T-helper 2 cell treated with Interferon-gamma antibody and Interleukin-4, amounts not matched to agents 5 μg/mL and 100 μg/mL, for 36 hours (primary cell): ENCODE measurements around the gene B4GALNT1.

Experiments used
- DNase-seq: peaks from one replicate; pipeline ENCODE4 v3.0.0; 2021; ENCODE audit warnings: low spot score
- H3K27ac Mint-ChIP-seq: one replicate; pipeline ENCODE4 v1.8.0; 2021; ENCODE audit warnings: mild to moderate bottlenecking, mixed read lengths
- H3K27me3 Mint-ChIP-seq: one replicate; pipeline ENCODE4 v1.8.0; 2021; ENCODE audit warnings: low read depth, mixed read lengths
- H3K36me3 Mint-ChIP-seq: one replicate; pipeline ENCODE4 v1.8.0; 2021; ENCODE audit warnings: low read depth, mixed read lengths
- H3K4me1 Mint-ChIP-seq: one replicate; pipeline ENCODE4 v1.8.0; 2021; ENCODE audit warnings: low read depth, mixed read lengths
- H3K4me3 Mint-ChIP-seq: one replicate; pipeline ENCODE4 v1.8.0; 2022; ENCODE audit warnings: mild to moderate bottlenecking, moderate library complexity, mixed read lengths
- H3K9me3 Mint-ChIP-seq: one replicate; pipeline ENCODE4 v1.8.0; 2021; ENCODE audit warnings: mixed read lengths

Gene B4GALNT1

GRCh38 chr12:57628280-57629191 lies 4.5 kb downstream of the B4GALNT1 start:
- H3K9me3 Mint-ChIP-seq, result no peaks in the 10 kb centered on the region
- peaks cover 83% of the 10 kb centered on the region for H3K27me3 Mint-ChIP-seq
- peaks cover 10% of the 10 kb centered on the region for H3K4me1 Mint-ChIP-seq
- H3K36me3 Mint-ChIP-seq, result no peaks in the 10 kb centered on the region
- H3K4me3 Mint-ChIP-seq, result no peak overlapping the region
- H3K27ac Mint-ChIP-seq, result no peak overlapping the region
- no peak for DNase-seq

GRCh38 chr12:57627501-57628279 lies 5.3 kb downstream of the B4GALNT1 start:
- Mint-ChIP-seq H3K4me3 (no peak overlapping the region), H3K27me3 (peaks cover 86% of the 10 kb centered on the region), H3K9me3 (no peaks in the 10 kb centered on the region), H3K36me3 (no peaks in the 10 kb centered on the region), H3K27ac (no peak overlapping the region), H3K4me1 (peaks cover 5% of the 10 kb centered on the region)
- no peak for DNase-seq

- Mint-ChIP-seq H3K4me3 (no peak overlapping the region), H3K36me3 (no peaks in the 10 kb centered on the region), H3K27ac (no peak overlapping the region), H3K27me3 (peaks cover 90% of the 10 kb centered on the region), H3K9me3 (no peaks in the 10 kb centered on the region), H3K4me1 (peaks cover 5% of the 10 kb centered on the region)
- no peak for DNase-seq
Measured at GRCh38 chr12:57626921-57627445, 6.0 kb downstream of the B4GALNT1 start.

GRCh38 chr12:57626111-57626920 lies 6.7 kb downstream of the B4GALNT1 start:
- H3K4me3 Mint-ChIP-seq, result no peak overlapping the region
- H3K27ac Mint-ChIP-seq, result no peak overlapping the region
- H3K27me3 Mint-ChIP-seq, result peaks cover 91% of the 10 kb centered on the region
- peaks cover 4% of the 10 kb centered on the region for H3K4me1 Mint-ChIP-seq
- no peaks in the 10 kb centered on the region for H3K36me3 Mint-ChIP-seq
- DNase-seq, result no peak
- no peaks in the 10 kb centered on the region for H3K9me3 Mint-ChIP-seq

GRCh38 chr12:57625261-57626032 lies 7.6 kb downstream of the B4GALNT1 start:
- no peak overlapping the region for H3K4me3 Mint-ChIP-seq
- no peaks in the 10 kb centered on the region for H3K36me3 Mint-ChIP-seq
- H3K9me3 Mint-ChIP-seq, result no peaks in the 10 kb centered on the region
- peaks cover 9% of the 10 kb centered on the region for H3K4me1 Mint-ChIP-seq
- H3K27ac Mint-ChIP-seq, result no peak overlapping the region
- DNase-seq, result no peak
- H3K27me3 Mint-ChIP-seq, result peaks cover 91% of the 10 kb centered on the region

- Mint-ChIP-seq H3K27ac (no peak overlapping the region), H3K9me3 (no peaks in the 10 kb centered on the region), H3K36me3 (no peaks in the 10 kb centered on the region), H3K4me1 (peaks cover 9% of the 10 kb centered on the region), H3K4me3 (no peak overlapping the region), H3K27me3 (peaks cover 92% of the 10 kb centered on the region)
- no peak for DNase-seq
Measured at GRCh38 chr12:57624441-57625220, 8.4 kb downstream of the B4GALNT1 start.

- H3K9me3 Mint-ChIP-seq, result no peaks in the 10 kb centered on the region
- H3K27me3 Mint-ChIP-seq, result peaks cover 90% of the 10 kb centered on the region
- peaks cover 12% of the 10 kb centered on the region for H3K4me1 Mint-ChIP-seq
- no peaks in the 10 kb centered on the region for H3K36me3 Mint-ChIP-seq
- H3K27ac Mint-ChIP-seq, result no peak overlapping the region
- H3K4me3 Mint-ChIP-seq, result no peak overlapping the region
- no peak for DNase-seq
Measured at GRCh38 chr12:57623811-57624390, 9.1 kb downstream of the B4GALNT1 start.

GRCh38 chr12:57623385-57623784 lies 9.6 kb downstream of the B4GALNT1 start:
- peaks cover 13% of the 10 kb centered on the region for H3K4me1 Mint-ChIP-seq
- no peak overlapping the region for H3K27ac Mint-ChIP-seq
- DNase-seq, result no peak
- H3K9me3 Mint-ChIP-seq, result no peaks in the 10 kb centered on the region
- peaks cover 90% of the 10 kb centered on the region for H3K27me3 Mint-ChIP-seq
- no peak overlapping the region for H3K4me3 Mint-ChIP-seq
- H3K36me3 Mint-ChIP-seq, result no peaks in the 10 kb centered on the region

GRCh38 chr12:57622293-57623245 lies 10.4 kb downstream of the B4GALNT1 start:
- Mint-ChIP-seq H3K27me3 (peaks cover 92% of the 10 kb centered on the region), H3K4me1 (peaks cover 13% of the 10 kb centered on the region), H3K27ac (no peak overlapping the region), H3K9me3 (no peaks in the 10 kb centered on the region), H3K4me3 (peak overlapping the region; percentile 29), H3K36me3 (no peaks in the 10 kb centered on the region)
- no peak for DNase-seq

GRCh38 chr12:57621497-57622292 lies 11.3 kb downstream of the B4GALNT1 start:
- H3K4me1 Mint-ChIP-seq, result peaks cover 13% of the 10 kb centered on the region
- peaks cover 94% of the 10 kb centered on the region for H3K27me3 Mint-ChIP-seq
- H3K27ac Mint-ChIP-seq, result no peak overlapping the region
- H3K9me3 Mint-ChIP-seq, result no peaks in the 10 kb centered on the region
- peak overlapping the region; percentile 80 for H3K4me3 Mint-ChIP-seq
- DNase-seq, result peak; percentile 52
- no peaks in the 10 kb centered on the region for H3K36me3 Mint-ChIP-seq
